Measurements from ENCODE around the gene TRIOBP. TPM values are rescaled to one million over a fixed set of nuclear protein-coding genes. Genes with fewer than 3 reads are reported as not detected.

The TRIOBP gene
- total and polyA plus RNA-seq, 2 of the 13 experiments (the other 11 are each of a cell fraction or from before 2014, with no cell fraction given) = 6.1 to 15.4 TPM

DNA sequence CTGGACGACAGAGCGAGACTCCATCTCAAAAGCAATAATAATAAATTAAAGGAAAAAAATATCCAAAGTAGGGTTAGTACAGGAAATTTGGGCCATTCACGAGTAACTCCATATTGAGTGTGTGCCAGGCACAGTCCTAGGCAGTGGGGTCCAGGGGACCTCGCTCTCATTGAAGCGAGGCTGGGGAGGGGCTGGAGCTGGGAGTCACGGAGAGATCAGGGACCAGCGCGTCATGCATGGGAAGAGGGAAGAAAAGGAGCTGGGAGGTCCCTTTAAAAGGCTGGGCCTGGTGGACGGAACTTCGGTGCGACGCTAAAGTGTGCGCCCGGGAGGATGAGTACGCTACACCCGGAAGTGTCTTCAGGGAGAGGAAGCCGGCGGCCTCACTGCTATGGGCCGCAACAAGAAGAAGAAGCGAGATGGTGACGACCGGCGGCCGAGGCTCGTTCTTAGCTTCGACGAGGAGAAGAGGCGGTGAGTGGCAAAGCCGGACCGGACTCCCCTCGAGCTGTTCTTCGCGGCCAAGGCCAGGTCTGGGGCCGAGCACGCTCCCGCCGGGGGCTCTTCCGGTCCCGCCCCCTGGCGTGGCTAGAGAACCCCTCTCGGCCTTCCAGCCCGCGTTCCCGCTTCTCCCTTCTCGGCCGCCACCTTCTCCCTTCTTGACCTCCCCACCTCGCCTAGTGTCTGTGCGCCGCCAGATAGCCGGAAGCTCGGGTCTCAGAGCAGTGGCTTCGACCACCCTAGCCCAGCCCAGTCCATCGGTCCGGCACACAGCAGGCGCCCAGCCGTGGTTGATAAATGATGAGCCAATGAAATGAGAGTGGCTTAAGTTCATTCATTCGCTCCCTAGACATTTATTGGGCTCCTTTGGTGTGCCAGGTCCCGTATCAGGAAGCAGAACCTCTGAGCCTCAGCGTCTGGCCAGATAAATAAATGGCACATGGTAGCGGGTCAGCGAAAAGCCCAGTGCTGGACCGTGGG lies 10.6 kb upstream of the TRIOBP start, which contains the start of gene NOL12 (continued):
- TF ChIP-seq, protein P1, sequence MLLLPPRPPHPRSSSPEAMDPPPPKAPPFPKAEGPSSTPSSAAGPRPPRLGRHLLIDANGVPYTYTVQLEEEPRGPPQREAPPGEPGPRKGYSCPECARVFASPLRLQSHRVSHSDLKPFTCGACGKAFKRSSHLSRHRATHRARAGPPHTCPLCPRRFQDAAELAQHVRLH (CRISPR knock-in tag; IDR thresholded peaks at IDR 0.05; ENCODE audit: borderline replicate concordance, low read depth) = 0 out of 2 replicates have a peak, but pooled peaks have one; percentile 50
- TF ChIP-seq NFYC (CRISPR knock-in tag; IDR thresholded peaks at IDR 0.05) (no peak; the same call in 1 of the 2 replicates), ZNF768 (CRISPR knock-in tag; IDR thresholded peaks at IDR 0.05) (peak; percentile 68), ZNF350 (CRISPR knock-in tag; IDR thresholded peaks at IDR 0.05; ENCODE audit: borderline replicate concordance, low read depth) (peak; percentile 93), TBP (CRISPR knock-in tag; IDR thresholded peaks at IDR 0.05) (0 out of 2 replicates have a peak, but pooled peaks have one; percentile 14), ZFP41 (CRISPR knock-in tag; IDR thresholded peaks at IDR 0.05; ENCODE audit: borderline replicate concordance) (no peak), SNAI1 (CRISPR knock-in tag; IDR thresholded peaks at IDR 0.05; ENCODE audit: borderline replicate concordance) (no peak; the same call in 1 of the 2 replicates), CBX1 (IDR thresholded peaks at IDR 0.05; ENCODE audit: low read depth) (peak; percentile 80), ISL2 (CRISPR knock-in tag; IDR thresholded peaks at IDR 0.05) (peak; percentile 57; the same call in 1 of the 2 replicates), IKZF1 (IDR thresholded peaks at IDR 0.05) (no peak), STAT5B (CRISPR knock-in tag; IDR thresholded peaks at IDR 0.05) (peak; percentile 90; the same call in 1 of the 2 replicates), NONO (IDR thresholded peaks at IDR 0.05) (no peak), NONO (CRISPR knock-in tag; conservative IDR thresholded peaks at IDR 0.05) (0 out of 2 replicates have a peak, but pooled peaks have one; percentile 68), TCF12 (IDR thresholded peaks at IDR 0.05) (no peak), TCF12 (CRISPR knock-in tag; IDR thresholded peaks at IDR 0.05) (peak; percentile 68; the same call in 1 of the 2 replicates), ZBTB20 (CRISPR knock-in tag; IDR thresholded peaks at IDR 0.05; ENCODE audit: borderline replicate concordance, low read depth) (peak; percentile 80; the same call in 1 of the 2 replicates)
- TF ChIP-seq, protein P2, sequence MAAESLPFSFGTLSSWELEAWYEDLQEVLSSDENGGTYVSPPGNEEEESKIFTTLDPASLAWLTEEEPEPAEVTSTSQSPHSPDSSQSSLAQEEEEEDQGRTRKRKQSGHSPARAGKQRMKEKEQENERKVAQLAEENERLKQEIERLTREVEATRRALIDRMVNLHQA (CRISPR knock-in tag; IDR thresholded peaks at IDR 0.05) = no peak
- TF ChIP-seq, protein P3, sequence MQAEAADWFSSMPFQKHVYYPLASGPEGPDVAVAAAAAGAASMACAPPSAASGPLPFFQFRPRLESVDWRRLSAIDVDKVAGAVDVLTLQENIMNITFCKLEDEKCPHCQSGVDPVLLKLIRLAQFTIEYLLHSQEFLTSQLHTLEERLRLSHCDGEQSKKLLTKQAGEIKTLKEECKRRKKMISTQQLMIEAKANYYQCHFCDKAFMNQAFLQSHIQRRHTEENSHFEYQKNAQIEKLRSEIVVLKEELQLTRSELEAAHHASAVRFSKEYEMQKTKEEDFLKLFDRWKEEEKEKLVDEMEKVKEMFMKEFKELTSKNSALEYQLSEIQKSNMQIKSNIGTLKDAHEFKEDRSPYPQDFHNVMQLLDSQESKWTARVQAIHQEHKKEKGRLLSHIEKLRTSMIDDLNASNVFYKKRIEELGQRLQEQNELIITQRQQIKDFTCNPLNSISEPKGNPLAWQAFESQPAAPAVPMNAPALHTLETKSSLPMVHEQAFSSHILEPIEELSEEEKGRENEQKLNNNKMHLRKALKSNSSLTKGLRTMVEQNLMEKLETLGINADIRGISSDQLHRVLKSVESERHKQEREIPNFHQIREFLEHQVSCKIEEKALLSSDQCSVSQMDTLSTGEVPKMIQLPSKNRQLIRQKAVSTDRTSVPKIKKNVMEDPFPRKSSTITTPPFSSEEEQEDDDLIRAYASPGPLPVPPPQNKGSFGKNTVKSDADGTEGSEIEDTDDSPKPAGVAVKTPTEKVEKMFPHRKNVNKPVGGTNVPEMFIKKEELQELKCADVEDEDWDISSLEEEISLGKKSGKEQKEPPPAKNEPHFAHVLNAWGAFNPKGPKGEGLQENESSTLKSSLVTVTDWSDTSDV (CRISPR knock-in tag; IDR thresholded peaks at IDR 0.05) = no peak
- TF ChIP-seq, protein P4, sequence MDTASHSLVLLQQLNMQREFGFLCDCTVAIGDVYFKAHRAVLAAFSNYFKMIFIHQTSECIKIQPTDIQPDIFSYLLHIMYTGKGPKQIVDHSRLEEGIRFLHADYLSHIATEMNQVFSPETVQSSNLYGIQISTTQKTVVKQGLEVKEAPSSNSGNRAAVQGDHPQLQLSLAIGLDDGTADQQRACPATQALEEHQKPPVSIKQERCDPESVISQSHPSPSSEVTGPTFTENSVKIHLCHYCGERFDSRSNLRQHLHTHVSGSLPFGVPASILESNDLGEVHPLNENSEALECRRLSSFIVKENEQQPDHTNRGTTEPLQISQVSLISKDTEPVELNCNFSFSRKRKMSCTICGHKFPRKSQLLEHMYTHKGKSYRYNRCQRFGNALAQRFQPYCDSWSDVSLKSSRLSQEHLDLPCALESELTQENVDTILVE (CRISPR knock-in tag; IDR thresholded peaks at IDR 0.05) = no peak; the same call in 1 of the 2 replicates
